SU-DHL-6 (cell line): ENCODE results near the gene HS3ST3B1.

Source experiments
- H2AFZ ChIP-seq: fragments of 200-600 bp; sonication (generic); 2 replicates; pipeline ENCODE4 v1.6.1; 2014; ENCODE audit warnings: low read depth, mild to moderate bottlenecking, moderate library complexity, mixed read lengths, antibody characterized with exemption, low read length; ENCODE audit not compliant: severe bottlenecking
- H3F3A ChIP-seq: fragments of 200-600 bp; shearing (Covaris generic); 2 replicates; pipeline ENCODE4 v1.6.0; 2016; ENCODE audit warnings: antibody characterized with exemption, mild to moderate bottlenecking; ENCODE audit not compliant: insufficient read depth
- H3K27ac ChIP-seq: fragments of 200-600 bp; sonication (generic); 2 replicates; pipeline ENCODE4 v1.5.1; 2016; ENCODE audit warnings: low read depth, mild to moderate bottlenecking, low read length, moderate library complexity, mixed read lengths
- H3K27me3 ChIP-seq: fragments of 200-600 bp; sonication (generic), shearing (Covaris generic); 2 replicates; pipeline ENCODE4 v1.6.0; 2014; ENCODE audit warnings: mild to moderate bottlenecking, low read length
- H3K36me3 ChIP-seq: fragments of 200-600 bp; sonication (generic); 2 replicates; pipeline ENCODE4 v1.6.1; 2014; ENCODE audit warnings: mild to moderate bottlenecking, low read length, mixed read lengths
- H3K4me2 ChIP-seq: fragments of 300-600, 200-600 bp; shearing (Covaris generic), sonication (generic); 2 replicates; pipeline ENCODE4 v1.6.0; 2014; ENCODE audit warnings: low read length, low read depth, mild to moderate bottlenecking; ENCODE audit not compliant: poor library complexity, severe bottlenecking
- H3K4me3 ChIP-seq: fragments of 200-600 bp; sonication (generic); 2 replicates; pipeline ENCODE4 v1.5.1; 2014; ENCODE audit warnings: antibody characterized with exemption, low read length, mild to moderate bottlenecking, mixed read lengths; ENCODE audit not compliant: insufficient read depth, poor library complexity, severe bottlenecking
- H3K79me2 ChIP-seq: fragments of 200-600 bp; sonication (generic); 2 replicates; pipeline ENCODE4 v1.6.1; 2014; ENCODE audit warnings: mild to moderate bottlenecking, low read length, moderate library complexity; ENCODE audit not compliant: insufficient read depth
- H3K9ac ChIP-seq: fragments of 200-600 bp; sonication (generic); 2 replicates; pipeline ENCODE4 v1.7.0; 2014; ENCODE audit warnings: mild to moderate bottlenecking, low read length
- H3K9me2 ChIP-seq: fragments of 200-600 bp; sonication (generic); replicated peaks from 2 replicates; pipeline ENCODE4 v1.6.1; 2014; ENCODE audit warnings: low read length; ENCODE audit not compliant: insufficient read depth
- H3K9me3 ChIP-seq: fragments of 200-600 bp; sonication (generic); 2 replicates; pipeline ENCODE4 v1.6.1; 2014; ENCODE audit warnings: low read length, mixed read lengths; ENCODE audit not compliant: insufficient read depth
- H4K20me1 ChIP-seq: fragments of 200-600 bp; sonication (generic); 2 replicates; pipeline ENCODE4 v1.6.1; 2014; ENCODE audit warnings: low read depth, mild to moderate bottlenecking, antibody characterized with exemption, low read length, moderate library complexity, mixed read lengths
- EZH2phosphoT487 ChIP-seq: fragments of 200-600 bp; sonication (generic), shearing (Covaris generic); conservative IDR thresholded peaks from 2 replicates; pipeline ENCODE4 v1.6.1; 2018; ENCODE audit warnings: mild to moderate bottlenecking, antibody characterized with exemption, low read length, moderate library complexity, mixed read lengths
- TF ChIP-seq, protein P1 (sequence below): fragments of 200-600 bp; sonication (generic); IDR thresholded peaks from one replicate; pipeline ENCODE4 v1.5.1; 2017; ENCODE audit warnings: antibody characterized with exemption, mild to moderate bottlenecking, low read length, moderate library complexity; ENCODE audit not compliant: insufficient read depth, poor library complexity, severe bottlenecking

The HS3ST3B1 gene

DNA sequence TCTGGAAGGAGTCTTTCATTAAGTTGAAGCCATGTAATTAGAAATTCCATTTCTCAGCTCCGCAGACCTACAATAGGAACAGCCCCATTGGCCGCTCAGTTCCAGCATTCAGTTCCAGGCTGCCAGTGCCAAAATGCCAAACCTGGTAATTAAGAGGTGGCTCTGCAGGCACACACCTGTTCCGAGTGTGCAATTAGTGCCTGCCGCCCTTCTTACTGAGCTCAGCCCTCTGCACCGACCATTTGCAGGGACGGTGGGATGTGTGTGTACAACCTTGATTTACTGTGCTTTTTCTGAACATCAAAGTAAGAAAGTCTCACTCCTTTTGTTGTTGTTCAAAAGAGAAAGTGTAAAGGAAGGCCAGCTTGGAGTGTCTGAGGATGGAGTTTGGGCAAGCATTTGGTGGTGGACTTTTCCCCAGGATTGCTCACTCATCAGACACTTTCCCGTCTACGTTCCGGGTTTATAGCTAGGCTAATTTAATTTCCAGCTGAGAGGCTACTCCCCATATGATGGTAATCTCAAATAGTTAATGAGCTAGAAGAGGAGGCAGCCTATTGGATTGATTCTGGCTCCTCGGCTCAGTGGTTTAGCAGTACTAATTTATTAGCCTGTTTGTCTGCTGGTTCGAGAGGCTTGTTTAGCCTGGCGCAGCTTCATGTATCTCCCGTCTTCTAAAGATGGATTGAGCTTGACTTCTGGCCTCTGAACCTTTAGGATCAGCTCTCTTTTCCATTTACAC is 20.0 kb downstream of the HS3ST3B1 start:
- Histone ChIP-seq H3K9me3 (no peaks in the 10 kb centered on the region), H4K20me1 (no peaks in the 10 kb centered on the region), H3K4me3 (no peak overlapping the region), H2AFZ (no peak overlapping the region), H3K27ac (no peak overlapping the region), H3K9me2 (no peaks in the 10 kb centered on the region), H3K4me2 (no peak overlapping the region), H3K27me3 (no peaks in the 10 kb centered on the region), H3K36me3 (no peaks in the 10 kb centered on the region), H3K9ac (no peak overlapping the region), H3F3A (no peaks in the 10 kb centered on the region), H3K79me2 (no peaks in the 10 kb centered on the region)
- no peak for TF ChIP-seq EZH2phosphoT487
- TF ChIP-seq, protein P1, sequence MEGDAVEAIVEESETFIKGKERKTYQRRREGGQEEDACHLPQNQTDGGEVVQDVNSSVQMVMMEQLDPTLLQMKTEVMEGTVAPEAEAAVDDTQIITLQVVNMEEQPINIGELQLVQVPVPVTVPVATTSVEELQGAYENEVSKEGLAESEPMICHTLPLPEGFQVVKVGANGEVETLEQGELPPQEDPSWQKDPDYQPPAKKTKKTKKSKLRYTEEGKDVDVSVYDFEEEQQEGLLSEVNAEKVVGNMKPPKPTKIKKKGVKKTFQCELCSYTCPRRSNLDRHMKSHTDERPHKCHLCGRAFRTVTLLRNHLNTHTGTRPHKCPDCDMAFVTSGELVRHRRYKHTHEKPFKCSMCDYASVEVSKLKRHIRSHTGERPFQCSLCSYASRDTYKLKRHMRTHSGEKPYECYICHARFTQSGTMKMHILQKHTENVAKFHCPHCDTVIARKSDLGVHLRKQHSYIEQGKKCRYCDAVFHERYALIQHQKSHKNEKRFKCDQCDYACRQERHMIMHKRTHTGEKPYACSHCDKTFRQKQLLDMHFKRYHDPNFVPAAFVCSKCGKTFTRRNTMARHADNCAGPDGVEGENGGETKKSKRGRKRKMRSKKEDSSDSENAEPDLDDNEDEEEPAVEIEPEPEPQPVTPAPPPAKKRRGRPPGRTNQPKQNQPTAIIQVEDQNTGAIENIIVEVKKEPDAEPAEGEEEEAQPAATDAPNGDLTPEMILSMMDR: no peak

DNA sequence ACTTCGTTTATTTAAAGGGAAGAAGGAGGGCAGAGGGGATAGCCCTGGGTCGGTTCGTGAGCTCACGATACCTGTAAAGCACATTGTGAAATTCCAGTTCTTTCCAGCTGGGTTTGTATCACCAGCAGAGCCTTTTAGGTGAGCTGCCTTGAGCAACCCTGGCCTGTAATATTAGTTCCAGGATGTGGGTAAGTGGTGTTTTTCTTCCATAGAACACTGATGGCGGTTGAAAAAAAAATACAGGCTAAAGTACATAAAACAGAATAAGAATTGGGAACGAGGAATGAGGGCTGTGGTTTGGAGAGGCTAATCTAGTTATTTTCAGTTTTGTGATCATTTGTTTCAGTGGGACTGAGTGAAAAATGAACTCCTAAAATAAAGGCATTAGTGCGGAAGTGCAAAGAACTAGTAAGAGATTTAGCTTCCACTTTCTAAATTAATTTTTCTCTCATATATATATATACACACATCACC is 20.6 kb downstream of the HS3ST3B1 start:
- Histone ChIP-seq H3K79me2 (no peaks in the 10 kb centered on the region), H4K20me1 (no peaks in the 10 kb centered on the region), H3K27ac (no peak overlapping the region), H3K9me3 (no peaks in the 10 kb centered on the region), H3K4me2 (no peak overlapping the region), H3K36me3 (no peaks in the 10 kb centered on the region), H3F3A (no peaks in the 10 kb centered on the region), H3K9me2 (no peaks in the 10 kb centered on the region), H2AFZ (no peak overlapping the region), H3K27me3 (no peaks in the 10 kb centered on the region), H3K9ac (no peak overlapping the region), H3K4me3 (no peak overlapping the region)
- TF ChIP-seq, protein P1: no peak
- TF ChIP-seq EZH2phosphoT487: no peak

DNA sequence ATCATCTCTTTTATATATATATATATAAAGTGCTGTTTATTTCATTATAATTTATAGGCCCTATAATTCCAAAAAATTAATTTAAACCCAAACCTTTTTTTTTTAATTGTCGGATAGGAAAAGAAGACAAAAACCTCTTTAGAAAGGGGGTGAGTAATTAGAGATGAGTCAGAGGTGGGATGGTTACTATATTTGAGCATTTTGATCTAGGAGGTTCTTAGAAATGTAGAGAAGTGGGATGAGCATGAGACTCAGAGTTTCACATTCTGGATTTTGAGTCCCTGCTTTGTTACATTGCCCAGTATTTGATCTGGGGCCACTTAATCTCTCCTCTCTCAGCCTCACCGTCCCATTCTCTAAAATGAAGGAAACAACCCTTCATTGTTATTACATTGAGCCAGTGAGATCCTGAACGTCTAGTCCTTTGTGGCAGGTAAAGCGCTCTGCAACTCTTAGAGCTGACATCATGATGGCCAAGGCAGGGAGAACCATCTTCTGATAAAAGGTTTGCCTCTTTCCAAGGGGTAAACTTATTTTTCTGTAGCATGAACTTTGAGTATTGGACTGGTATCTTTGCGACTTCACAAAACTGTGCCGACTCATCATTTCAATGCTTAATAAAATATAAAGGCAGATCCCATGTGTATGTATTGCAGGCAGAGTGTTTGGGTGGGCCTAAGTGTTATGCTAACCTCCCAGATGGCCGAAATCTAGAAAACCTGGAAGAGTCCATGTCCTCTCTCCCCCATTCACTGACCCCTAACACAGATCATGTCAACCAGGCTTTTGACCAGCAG is 21.3 kb downstream of the HS3ST3B1 start:
- no peaks in the 10 kb centered on the region for H3K9me3 ChIP-seq
- no peaks in the 10 kb centered on the region for H4K20me1 ChIP-seq
- no peaks in the 10 kb centered on the region for H3K9me2 ChIP-seq
- no peaks in the 10 kb centered on the region for H3K79me2 ChIP-seq
- TF ChIP-seq, protein P1: no peak
- TF ChIP-seq EZH2phosphoT487: no peak
- H3F3A ChIP-seq: no peaks in the 10 kb centered on the region
- H3K27me3 ChIP-seq: no peaks in the 10 kb centered on the region
- no peak overlapping the region for H3K4me3 ChIP-seq
- H3K9ac ChIP-seq: no peak overlapping the region
- H3K27ac ChIP-seq: no peak overlapping the region
- H2AFZ ChIP-seq: no peak overlapping the region
- H3K36me3 ChIP-seq: no peaks in the 10 kb centered on the region
- H3K4me2 ChIP-seq: no peak overlapping the region
